Activated B cell treated with CpG ODN at 0.5 μM for 24 hours (primary cell): Measurements from ENCODE around the gene HOXB7. TPM values are rescaled to one million over a fixed set of nuclear protein-coding genes. Genes with fewer than 3 reads are reported as not detected.

Source experiments
- ATAC-seq: fragments of 200-7000 bp; cut with Tn5 transposase; one replicate; pipeline ENCODE4 v1.10.0; 2021; ENCODE audit warnings: low read depth, mild to moderate bottlenecking, moderate library complexity
- CTCF ChIA-PET: fragments of 350-600 bp; sonication (Branson Sonifier 250); formaldehyde crosslinking; loops from one replicate; lab custom pipeline; 2021; ENCODE audit warnings: antibody characterized with exemption; lab: Charles Lee
- POLR2A ChIA-PET: fragments of 350-600 bp; sonication (Branson Sonifier 250); formaldehyde crosslinking; loops from one replicate; lab custom pipeline; 2021; ENCODE audit warnings: antibody characterized with exemption; lab: Charles Lee
- DNase-seq: peaks from one replicate; pipeline ENCODE4 v3.0.0; 2022
- H3K27ac Mint-ChIP-seq: one replicate; pipeline ENCODE4 v1.8.0; 2020; ENCODE audit warnings: mixed read lengths
- H3K27me3 Mint-ChIP-seq: one replicate; pipeline ENCODE4 v1.8.0; 2021; ENCODE audit warnings: mixed read lengths
- H3K36me3 Mint-ChIP-seq: one replicate; pipeline ENCODE4 v1.8.0; 2021; ENCODE audit warnings: low read depth, mixed read lengths
- H3K4me1 Mint-ChIP-seq: one replicate; pipeline ENCODE4 v1.8.0; 2021; ENCODE audit warnings: mixed read lengths
- H3K4me3 Mint-ChIP-seq: one replicate; pipeline ENCODE4 v1.8.0; 2020; ENCODE audit warnings: mild to moderate bottlenecking, mixed read lengths
- H3K9me3 Mint-ChIP-seq: one replicate; pipeline ENCODE4 v1.8.0; 2020; ENCODE audit warnings: mixed read lengths
- intact Hi-C: fragments of 100-400 bp; cut with micrococcal nuclease; formaldehyde crosslinking; loops from one replicate; pipeline ENCODE4 v1.15.1; 2024
- total RNA-seq: library from RNA; stranded (reverse); gene quantifications from 2 replicates; pipeline ENCODE4 v1.2.3, GENCODE V29; 2022
- TF ChIP-seq, protein P1 (sequence below): fragments of 200-600 bp; IDR thresholded peaks from one replicate; pipeline ENCODE4 v1.8.0; 2022; ENCODE audit warnings: antibody characterized with exemption, mild to moderate bottlenecking

The HOXB7 gene
- total RNA-seq, 1 donor from 2014 or later, result 0.60 TPM

DNA sequence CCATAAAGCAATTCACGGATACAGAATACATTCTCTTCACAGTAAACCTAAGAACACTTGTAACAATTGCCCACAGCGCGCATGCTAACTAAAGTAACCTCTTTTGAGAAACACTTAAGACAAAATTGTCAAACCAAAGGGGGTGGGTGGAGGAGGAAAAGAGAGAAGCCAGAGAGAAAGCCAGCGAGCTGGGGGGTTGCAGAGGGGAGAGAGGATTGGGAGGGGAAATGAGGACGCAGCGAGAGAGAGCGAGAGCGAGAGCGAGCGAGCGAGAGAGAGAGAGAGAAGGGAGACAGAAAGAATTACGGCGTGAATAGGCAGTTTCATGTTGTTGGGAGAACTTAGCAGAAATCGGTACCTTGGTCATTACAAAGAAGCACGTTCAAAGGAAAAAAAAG lies 1.6 kb upstream of the HOXB7 start:
- ChIA-PET CTCF (interaction anchor here (0.7 to 2.7 kb wide), 12 partner anchors 8 to 539 kb away, joined by 3 to 27 read pairs (median 3); partner anchors contain the start of gene HOXB5), POLR2A (interaction anchor here (0.6 to 1.0 kb wide), 7 partner anchors 11 to 730 kb away, joined by 3 to 13 read pairs (median 4); partner anchors contain the start of genes HOXB9 and NFE2L1)
- ATAC-seq (peak; percentile 3), DNase-seq (no peak)
- intact Hi-C loops, result loop anchor here (2.0 to 10.0 kb wide), 5 partner anchors 16 to 768 kb away; partner anchors contain the start of genes IGF2BP1 and SCRN2
- peak overlapping the region; percentile 81 for H3K4me3 Mint-ChIP-seq
- H3K4me1 Mint-ChIP-seq, result peaks cover 40% of the 10 kb centered on the region
- H3K27me3 Mint-ChIP-seq, result peaks cover 51% of the 10 kb centered on the region
- H3K36me3 Mint-ChIP-seq, result peaks cover 7% of the 10 kb centered on the region
- no peaks in the 10 kb centered on the region for H3K9me3 Mint-ChIP-seq
- H3K27ac Mint-ChIP-seq, result peak overlapping the region; percentile 66
- TF ChIP-seq, protein P1, sequence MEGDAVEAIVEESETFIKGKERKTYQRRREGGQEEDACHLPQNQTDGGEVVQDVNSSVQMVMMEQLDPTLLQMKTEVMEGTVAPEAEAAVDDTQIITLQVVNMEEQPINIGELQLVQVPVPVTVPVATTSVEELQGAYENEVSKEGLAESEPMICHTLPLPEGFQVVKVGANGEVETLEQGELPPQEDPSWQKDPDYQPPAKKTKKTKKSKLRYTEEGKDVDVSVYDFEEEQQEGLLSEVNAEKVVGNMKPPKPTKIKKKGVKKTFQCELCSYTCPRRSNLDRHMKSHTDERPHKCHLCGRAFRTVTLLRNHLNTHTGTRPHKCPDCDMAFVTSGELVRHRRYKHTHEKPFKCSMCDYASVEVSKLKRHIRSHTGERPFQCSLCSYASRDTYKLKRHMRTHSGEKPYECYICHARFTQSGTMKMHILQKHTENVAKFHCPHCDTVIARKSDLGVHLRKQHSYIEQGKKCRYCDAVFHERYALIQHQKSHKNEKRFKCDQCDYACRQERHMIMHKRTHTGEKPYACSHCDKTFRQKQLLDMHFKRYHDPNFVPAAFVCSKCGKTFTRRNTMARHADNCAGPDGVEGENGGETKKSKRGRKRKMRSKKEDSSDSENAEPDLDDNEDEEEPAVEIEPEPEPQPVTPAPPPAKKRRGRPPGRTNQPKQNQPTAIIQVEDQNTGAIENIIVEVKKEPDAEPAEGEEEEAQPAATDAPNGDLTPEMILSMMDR, result no peak

GRCh38 chr17:48611681-48612455 lies 1.1 kb upstream of the HOXB7 start:
- Mint-ChIP-seq H3K27me3 (peaks cover 49% of the 10 kb centered on the region), H3K27ac (no peak overlapping the region), H3K9me3 (no peaks in the 10 kb centered on the region), H3K4me1 (peaks cover 37% of the 10 kb centered on the region), H3K4me3 (peak overlapping the region; percentile 95), H3K36me3 (peaks cover 7% of the 10 kb centered on the region)
- ATAC-seq (no peak), DNase-seq (no peak)
- POLR2A ChIA-PET, result interaction anchor here (0.7 to 1.0 kb wide), 3 partner anchors 134 to 564 kb away, joined by 4 to 13 read pairs (median 6); partner anchors contain the start of gene NFE2L1
- CTCF ChIA-PET, result no interaction called here
- TF ChIP-seq, protein P1, result no peak
- intact Hi-C loops, result loop anchor here (1.0 to 10.0 kb wide), 6 partner anchors 15 to 767 kb away; partner anchors contain the start of genes HOXB4, IGF2BP1 and SCRN2

GRCh38 chr17:48611213-48611612 lies 396 bp upstream of the HOXB7 start:
- ChIA-PET CTCF (no interaction called here), POLR2A (no interaction called here)

GRCh38 chr17:48609759-48610281 lies 997 bp downstream of the HOXB7 start:
- Mint-ChIP-seq H3K4me3 (peak overlapping the region; percentile 95), H3K27me3 (peaks cover 40% of the 10 kb centered on the region), H3K9me3 (no peaks in the 10 kb centered on the region), H3K36me3 (peaks cover 7% of the 10 kb centered on the region), H3K4me1 (peaks cover 35% of the 10 kb centered on the region), H3K27ac (no peak overlapping the region)
- DNase-seq (no peak), ATAC-seq (no peak)
- TF ChIP-seq, protein P1, result no peak
- intact Hi-C loops, result loop anchor here (5.0 to 10.0 kb wide), 3 partner anchors 137 to 765 kb away; partner anchors contain the start of genes IGF2BP1 and SCRN2
- ChIA-PET POLR2A (interaction anchor here (0.6 to 0.7 kb wide), 3 partner anchors 8 to 561 kb away, joined by 3 to 5 read pairs (median 5); no protein-coding TSS in a partner anchor), CTCF (interaction anchor here (2.7 kb wide), 1 partner anchor 10 kb away, joined by 16 read pairs; no protein-coding TSS in a partner anchor)

More at GRCh38 chr17:48611213-48611612, 396 bp upstream of the HOXB7 start:
- no peak for DNase-seq
- no peak for ATAC-seq
- Mint-ChIP-seq H3K27ac (peak overlapping the region; percentile 59), H3K4me3 (peak overlapping the region; percentile 95), H3K4me1 (peaks cover 37% of the 10 kb centered on the region), H3K9me3 (no peaks in the 10 kb centered on the region), H3K27me3 (peaks cover 48% of the 10 kb centered on the region), H3K36me3 (peaks cover 7% of the 10 kb centered on the region)
- intact Hi-C loops, result loop anchor here (1.0 to 10.0 kb wide), 4 partner anchors 33 to 766 kb away; partner anchors contain the start of genes HOXB4, IGF2BP1 and SCRN2
- TF ChIP-seq, protein P1, result no peak
